Activated T-cell treated with anti-CD3 and anti-CD28 coated beads for 48 hours (primary cell): ENCODE measurements around the gene RGN.
"Not testable (repeated sequence)": the region's sequence is repeated elsewhere in the genome, so short reads cannot be mapped to it uniquely, and the experiment has no call there.

Experiments
- DNase-seq: peaks from one replicate; pipeline ENCODE4 v3.0.0-alpha.2; 2020; ENCODE audit warnings: low read depth

Gene RGN

GRCh38 chrX:47078129-47079043 lies at the start of gene RGN:
Gene RGN (plus strand): TSS chrX:47078443. CDS start chrX:47081145, 2,702 bp downstream.
- DNase-seq = no peak

- DNase-seq = no peak
These were observed 47.9 kb upstream of the RGN start for GRCh38 chrX:47030339-47030738.

GRCh38 chrX:47047989-47048388 lies 30.3 kb upstream of the RGN start:
- no peak for DNase-seq

- DNase-seq = no peak
These were observed 18.9 kb upstream of the RGN start for GRCh38 chrX:47059142-47059874.

- no peak for DNase-seq
These were observed 17.5 kb upstream of the RGN start for GRCh38 chrX:47060708-47061107.

GRCh38 chrX:47061238-47061919 lies 16.9 kb upstream of the RGN start:
- DNase-seq = no peak

GRCh38 chrX:47063179-47063578 lies 15.1 kb upstream of the RGN start:
- no peak for DNase-seq

- no peak for DNase-seq
These were observed 10.0 kb upstream of the RGN start for GRCh38 chrX:47068214-47068613.

GRCh38 chrX:47068720-47069119 lies 9.5 kb upstream of the RGN start:
- DNase-seq = no peak

- no peak for DNase-seq
These were observed 2.1 kb downstream of the RGN start for GRCh38 chrX:47080215-47080914.

- DNase-seq = no peak
These were observed 2.6 kb downstream of the RGN start for GRCh38 chrX:47080915-47081236.

- DNase-seq = no peak
These were observed 13.0 kb downstream of the RGN start for GRCh38 chrX:47091149-47091775.

- DNase-seq = no peak
These were observed 15.0 kb downstream of the RGN start for GRCh38 chrX:47093248-47093647.

GRCh38 chrX:47093860-47094259 lies 15.6 kb downstream of the RGN start:
- DNase-seq = no peak

- DNase-seq = no peak
These were observed 18.8 kb downstream of the RGN start for GRCh38 chrX:47097018-47097417.

- DNase-seq = no peak
These were observed 20.3 kb downstream of the RGN start for GRCh38 chrX:47098338-47099094.

- DNase-seq = no peak
These were observed 23.0 kb downstream of the RGN start for GRCh38 chrX:47101206-47101605.

GRCh38 chrX:47110936-47111615 lies 32.8 kb downstream of the RGN start:
- not testable (repeated sequence) for DNase-seq

GRCh38 chrX:47112316-47112954 lies 34.2 kb downstream of the RGN start:
- DNase-seq = no peak
